Stimulated activated CD8-positive, alpha-beta memory T cell treated with anti-CD3 and anti-CD28 coated beads, Interleukin-15, amount 100 ng/mL, for 48 hours (primary cell): ENCODE results near the gene MRFAP1L1.

Source experiments
- DNase-seq, 2 donors: peaks; one replicate each; pipeline ENCODE4 v3.0.0-alpha.2; 2020; ENCODE audit warnings: low read depth in 2 of 2

Gene MRFAP1L1

DNA sequence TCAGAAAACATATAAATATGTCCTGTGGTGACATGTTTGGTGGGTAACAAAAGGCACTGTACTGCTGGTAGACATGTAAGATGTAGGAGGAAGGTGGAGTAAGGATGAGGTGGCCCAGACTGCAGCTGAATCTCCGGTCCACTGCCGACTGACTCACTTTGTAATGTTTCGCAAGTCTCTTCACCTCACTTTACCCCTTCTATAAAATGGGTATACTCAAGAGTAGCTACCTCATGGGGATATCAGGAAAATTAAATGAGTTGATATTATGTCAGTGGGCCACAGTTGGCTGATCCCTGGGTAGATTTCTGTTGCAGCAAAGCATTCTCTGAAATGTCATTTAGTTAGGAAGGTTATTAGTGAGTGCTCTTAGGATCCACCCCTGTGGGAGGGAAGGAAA is 47.1 kb downstream of the MRFAP1L1 start:
- no peak for DNase-seq

DNA sequence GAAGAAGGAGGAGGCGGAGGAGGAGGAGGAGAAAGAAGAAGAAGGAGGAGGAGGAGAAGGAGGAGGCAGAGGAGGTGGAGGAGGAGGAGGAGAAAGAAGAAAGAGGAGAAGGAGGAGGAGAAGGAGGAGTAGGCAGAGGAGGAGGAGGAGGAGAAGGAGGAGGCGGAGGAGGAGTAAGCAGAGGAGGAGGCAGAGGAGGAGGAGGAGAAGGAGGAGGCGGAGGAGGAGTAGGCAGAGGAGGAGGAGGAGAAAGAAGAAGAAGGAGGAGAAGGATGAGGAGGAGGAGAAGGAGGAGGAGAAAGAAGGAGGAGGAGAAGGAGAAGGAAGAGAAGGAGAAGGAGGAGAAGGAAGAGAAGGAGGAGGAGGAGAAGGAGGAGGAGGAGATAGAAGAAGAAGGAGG is 49.2 kb downstream of the MRFAP1L1 start:
- DNase-seq, result no peak

DNA sequence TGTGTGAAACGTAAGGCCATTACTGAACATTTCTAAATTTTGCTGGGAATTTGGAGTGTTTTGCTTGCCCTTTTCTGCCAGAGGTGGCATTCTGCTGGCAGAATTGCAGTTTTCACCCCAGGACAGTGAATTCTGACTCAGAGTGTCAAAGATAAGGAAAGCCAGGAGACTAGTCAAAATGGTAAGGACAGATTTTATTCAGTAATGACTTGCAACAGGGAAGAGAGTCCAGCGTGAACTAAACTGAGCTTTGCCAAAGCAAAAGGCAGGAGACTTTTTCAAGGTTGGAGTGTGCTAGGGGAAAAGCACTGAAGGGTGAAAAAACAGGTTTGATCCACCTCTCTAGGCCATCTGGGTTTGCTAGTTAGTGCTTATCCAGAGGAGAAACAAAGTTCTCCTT is 49.8 kb downstream of the MRFAP1L1 start:
- no peak for DNase-seq

DNA sequence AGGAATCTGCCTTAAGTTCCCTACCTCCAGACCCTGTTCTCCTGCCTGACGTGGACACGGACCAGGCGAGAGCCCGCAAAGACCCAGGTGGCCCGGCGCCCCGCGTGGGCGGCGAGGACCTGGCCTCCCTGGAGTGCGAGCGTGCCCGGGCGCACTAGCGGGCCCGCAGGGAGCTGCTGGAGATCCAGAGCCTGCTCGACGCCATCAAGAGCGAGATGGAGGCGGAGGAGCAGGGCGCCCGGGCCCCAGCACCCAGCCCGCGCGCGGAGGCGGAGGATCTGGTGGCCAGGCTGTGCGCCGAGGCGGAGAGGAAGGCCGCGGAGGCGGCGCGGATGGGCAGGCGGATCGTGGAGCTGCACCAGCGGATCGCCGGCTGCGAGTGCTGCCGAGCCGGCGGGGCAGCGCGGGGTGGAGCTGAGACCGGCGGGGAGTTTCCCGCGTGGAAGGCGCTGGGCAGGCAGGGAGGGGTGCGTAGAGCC is 51.0 kb downstream of the MRFAP1L1 start:
- peak in 1 of 2 donors; percentile 40 for DNase-seq

DNA sequence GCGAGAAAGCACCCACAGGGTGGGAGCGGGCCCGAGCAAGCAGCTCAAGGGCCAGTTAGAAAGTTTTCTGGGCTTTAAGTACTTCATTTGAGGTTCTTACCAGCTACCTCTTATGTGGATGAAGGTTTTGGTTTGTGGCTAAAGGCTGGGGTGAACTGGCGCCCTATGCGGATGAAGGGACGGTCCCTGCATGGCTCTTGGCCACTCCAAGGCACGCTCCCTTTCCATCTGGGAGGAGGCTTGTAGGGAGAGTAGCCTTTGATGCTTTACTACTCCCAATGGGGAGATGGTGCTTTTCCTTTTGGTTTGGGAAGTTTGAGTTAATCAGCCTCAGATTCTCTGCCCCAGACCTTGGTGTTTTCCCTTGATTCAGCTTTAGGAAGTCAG is 51.5 kb downstream of the MRFAP1L1 start:
- DNase-seq, result no peak
